ENCODE results near the gene IL17B.

Gene IL17B

DNA sequence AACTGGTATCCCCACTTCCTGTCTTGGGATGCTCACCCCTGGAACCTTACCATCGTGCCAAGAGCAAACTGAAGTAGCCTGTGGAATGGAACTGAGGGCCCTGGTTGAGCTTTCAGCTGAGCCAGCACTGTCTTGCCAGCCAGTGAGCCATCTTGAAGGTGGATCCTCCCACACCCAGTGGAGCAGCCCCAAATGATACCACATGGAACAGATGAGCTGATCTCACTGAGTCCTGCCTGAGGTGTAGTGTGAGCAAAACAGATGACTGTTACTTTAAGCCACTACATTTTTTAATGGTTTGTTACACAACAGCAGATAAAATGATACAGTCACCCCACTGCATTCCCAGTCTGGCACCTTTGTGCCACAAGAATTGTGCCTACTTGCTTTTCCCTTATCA is 23.4 kb downstream of the IL17B start:
- no peak for DNase-seq

- no peak for DNase-seq
Measured at GRCh38 chr5:149353911-149354310, 25.2 kb downstream of the IL17B start.

DNA sequence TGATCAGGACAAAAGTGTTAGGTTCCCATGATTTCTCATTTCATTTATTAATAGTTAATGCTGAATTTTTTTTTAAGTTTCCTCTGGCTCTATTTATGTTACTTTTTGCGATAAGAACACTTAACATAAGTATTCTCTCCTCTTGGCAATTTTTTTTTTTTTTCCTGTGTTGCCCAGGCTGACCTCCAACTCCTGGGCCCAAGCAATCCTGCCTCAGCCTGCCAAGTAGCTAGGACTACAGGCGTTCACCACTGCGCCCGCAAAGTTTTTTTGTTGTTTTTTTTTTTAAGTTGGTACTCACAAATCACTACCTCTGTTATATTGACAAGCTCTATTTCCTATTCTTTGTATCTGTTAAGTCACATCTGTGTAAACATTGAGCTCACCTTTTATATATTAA is 26.9 kb downstream of the IL17B start:
- DNase-seq = no peak

DNA sequence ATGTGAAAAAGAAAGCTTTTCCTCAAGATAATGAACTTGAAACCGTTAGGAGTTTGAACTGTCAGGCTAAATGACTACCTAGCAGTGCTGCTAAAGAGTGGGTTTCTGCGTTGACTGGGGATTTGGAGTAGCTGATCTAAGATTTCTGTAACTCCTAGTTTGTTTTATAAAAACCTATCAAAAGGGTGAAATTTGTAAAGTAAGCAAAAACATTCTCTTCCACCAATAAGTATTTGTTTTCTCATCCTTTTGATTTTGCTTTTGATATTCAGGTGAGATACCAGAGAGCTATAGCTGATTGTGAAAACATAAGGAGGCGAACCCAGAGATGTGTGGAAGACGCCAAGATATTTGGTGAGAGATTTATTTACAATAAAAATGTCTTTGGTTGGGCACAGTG is 29.7 kb downstream of the IL17B start:
- DNase-seq = no peak

DNA sequence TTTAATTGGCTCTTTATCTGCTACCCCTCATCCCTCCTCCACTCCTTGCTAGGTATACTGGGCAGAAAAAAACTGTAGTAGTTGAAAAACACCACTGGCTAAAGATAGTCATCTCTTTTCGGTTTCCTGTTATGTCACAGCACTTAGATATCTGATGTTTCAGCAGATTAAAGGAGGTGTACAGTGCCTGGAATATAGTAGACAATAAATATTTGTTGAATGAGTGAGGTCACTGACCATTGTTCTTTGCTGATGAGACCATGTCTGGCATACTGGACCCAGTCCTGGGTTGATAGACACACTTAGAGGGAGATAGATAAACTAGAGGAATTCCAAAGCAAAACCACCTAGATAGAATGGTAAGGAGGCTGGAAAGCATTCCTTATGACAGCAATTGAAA is 30.6 kb downstream of the IL17B start:
- no peak for DNase-seq

DNA sequence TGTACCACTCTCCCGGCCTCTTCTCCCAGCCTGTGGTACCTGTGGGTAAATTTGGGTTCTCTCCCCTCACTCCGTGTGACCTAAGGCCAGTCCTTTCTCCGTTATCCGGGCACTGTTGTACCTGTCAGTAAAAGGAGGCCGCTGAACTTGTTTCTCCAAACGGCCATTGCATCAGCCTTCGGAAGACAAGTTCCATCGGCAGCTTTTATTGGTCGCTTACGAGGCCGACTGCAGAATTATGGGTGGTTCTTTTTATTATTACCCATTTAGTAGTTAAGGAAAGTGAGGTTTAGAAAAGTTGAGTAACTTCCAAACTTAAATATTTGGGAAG is 33.2 kb downstream of the IL17B start:
- DNase-seq = no peak

DNA sequence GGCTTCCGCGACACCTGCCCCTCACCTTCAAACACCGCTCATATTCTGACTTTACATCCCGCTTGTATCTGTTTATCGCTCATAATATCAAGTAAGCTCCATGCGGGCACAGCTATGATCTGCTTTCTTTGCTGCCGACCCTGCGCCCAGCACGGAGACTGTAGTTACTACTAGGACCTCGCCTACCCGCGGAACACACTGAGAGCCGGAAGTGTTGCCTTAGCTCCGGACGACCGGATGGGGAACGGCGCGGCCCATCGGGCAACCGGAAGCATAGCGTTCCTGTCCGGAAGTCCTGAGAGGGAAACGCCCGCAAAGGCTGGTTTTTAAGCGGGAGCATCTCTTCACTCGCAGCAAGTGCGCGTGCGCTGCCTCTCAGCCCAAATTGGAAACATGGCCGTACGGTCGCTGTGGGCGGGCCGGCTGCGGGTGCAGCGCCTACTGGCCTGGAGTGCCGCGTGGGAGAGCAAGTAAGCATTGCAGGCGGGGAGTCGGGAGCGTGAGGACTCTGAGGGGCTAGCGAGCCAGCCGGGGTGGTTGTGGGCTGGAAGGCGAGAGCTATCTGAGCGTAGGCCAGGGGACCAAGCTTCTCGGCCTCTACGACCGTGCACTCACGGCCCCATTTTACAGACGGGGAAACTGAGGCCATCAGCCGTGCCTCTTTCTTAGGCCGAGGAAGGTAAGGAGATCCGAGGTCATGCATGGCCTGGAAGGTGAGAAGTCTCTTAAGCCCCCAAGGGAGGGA is 33.8 kb downstream of the IL17B start, which contains the start of gene GRPEL2:
Gene GRPEL2, plus strand, starts transcription at position 353 of the 745 bp plus-strand sequence. Its CDS starts 41 bp downstream, at position 394.
- peak; percentile 97 to 98 for DNase-seq

- no peak for DNase-seq
Measured at GRCh38 chr5:149344151-149344550, 34.9 kb downstream of the IL17B start.

GRCh38 chr5:149341876-149342275 is 37.2 kb downstream of the IL17B start:
- DNase-seq = no peak

GRCh38 chr5:149340920-149341319 is 38.2 kb downstream of the IL17B start:
- no peak for DNase-seq

DNA sequence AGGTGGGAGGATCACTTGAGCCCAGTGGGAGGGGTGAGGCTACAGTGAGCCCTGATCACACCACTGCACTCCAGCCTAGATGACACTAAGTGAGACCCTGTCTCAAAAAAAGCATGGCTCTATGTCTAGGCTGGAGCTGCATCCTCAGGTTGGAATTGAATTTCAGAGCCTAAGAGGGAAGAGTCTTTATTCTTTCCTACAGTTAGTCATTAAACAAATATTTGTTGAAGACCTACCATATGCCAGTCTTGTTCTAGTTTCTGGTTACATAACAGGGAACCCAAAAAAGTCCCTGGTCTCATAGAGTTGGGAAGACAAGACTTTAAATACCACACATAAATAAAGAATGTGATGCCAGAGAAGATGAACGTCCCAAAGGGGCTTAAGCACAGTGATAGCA is 40.7 kb downstream of the IL17B start:
- DNase-seq = no peak

DNA sequence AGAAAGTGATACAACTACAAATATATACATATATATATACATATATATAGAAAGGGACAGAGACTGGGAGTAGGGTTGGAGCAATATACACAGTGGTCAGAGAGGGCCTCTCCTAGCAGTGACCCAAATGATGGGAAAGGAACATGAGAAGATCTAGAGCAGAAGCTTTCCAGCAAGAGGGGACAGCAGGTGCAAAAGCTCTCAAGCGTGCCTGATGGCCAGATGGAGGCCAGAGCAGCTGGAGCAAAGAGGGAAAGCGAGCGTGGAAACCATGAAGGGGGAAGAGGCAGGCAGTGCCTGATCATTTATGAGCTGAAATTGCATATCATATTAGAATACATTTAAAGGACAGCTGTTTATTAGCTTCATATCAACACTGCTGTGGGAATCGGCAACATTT is 41.4 kb downstream of the IL17B start:
- DNase-seq = no peak

DNA sequence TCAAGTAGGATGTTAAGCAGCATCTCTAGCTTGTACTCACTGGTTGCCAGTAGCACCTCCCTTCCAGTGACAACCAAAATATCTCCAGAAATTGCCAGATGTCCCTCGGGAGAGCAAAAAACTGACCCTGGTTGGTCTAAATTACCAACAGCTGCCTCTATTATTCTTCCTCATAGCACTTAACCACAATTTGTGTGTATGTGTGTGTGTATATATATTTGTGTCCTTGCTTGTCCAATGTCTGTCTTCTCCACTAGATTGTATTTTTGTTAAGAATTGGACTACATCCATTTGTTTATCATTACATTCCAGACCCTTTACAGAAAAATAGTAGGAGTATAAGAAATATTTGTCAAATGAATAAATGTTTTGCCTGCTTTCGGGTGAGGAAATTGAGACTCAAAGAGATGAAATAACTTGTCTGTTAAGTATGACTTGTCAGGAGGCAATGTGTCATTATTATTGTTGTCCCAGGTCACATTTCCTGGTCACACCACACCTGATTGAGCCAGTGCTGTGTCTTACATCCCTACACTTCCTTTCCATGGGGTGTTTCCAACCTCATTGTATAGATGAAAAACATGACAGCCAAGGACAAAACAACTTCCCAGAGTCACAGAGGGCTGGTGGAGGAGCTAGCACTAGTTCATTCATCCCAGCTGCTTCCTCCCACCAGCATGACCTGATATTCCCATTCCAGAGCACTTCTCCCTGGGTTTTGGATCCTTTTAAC is 45.2 kb downstream of the IL17B start:
- DNase-seq = no peak

DNA sequence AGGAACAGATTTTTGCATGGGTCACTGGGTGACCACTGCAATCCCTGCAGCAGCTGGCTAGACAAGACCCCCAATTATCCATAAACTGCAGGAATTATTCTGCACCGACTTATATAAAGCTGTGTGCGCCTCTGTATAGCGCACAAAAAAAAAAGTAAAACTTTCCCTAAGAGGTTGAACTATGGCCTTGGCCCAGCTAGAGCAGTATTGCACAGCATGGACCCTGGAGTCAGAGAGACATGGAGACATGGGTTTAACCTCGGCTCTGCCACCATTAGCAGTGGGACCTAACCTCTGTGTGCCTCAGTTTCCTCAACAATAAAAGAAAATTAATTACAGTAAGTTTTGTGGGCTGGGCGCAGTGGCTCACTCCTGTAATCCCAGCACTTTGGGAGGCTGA is 50.9 kb downstream of the IL17B start:
- no peak for DNase-seq

DNA sequence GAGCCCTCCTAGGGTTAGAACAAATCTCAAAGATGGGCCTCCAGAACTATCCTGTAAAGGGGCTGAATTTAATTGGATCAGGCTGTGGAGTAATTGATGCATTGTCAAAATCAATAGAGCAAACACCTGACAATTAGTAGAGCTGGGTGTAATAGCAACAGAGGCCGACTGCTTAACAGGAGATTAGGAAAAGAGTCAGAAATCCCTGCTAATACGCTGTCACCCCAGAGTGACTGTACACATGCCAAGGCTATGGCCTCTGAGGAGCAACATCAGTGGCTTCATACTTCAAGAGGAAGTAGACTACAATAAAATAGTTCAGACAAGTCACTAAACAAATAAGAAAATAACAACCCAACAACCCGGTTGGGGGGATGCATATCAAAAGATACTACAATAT is 52.5 kb downstream of the IL17B start:
- no peak for DNase-seq

GRCh38 chr5:149325894-149326293 is 53.2 kb downstream of the IL17B start:
- no peak for DNase-seq

- DNase-seq = no peak
Measured at GRCh38 chr5:149325166-149325735, 53.8 kb downstream of the IL17B start.

DNA sequence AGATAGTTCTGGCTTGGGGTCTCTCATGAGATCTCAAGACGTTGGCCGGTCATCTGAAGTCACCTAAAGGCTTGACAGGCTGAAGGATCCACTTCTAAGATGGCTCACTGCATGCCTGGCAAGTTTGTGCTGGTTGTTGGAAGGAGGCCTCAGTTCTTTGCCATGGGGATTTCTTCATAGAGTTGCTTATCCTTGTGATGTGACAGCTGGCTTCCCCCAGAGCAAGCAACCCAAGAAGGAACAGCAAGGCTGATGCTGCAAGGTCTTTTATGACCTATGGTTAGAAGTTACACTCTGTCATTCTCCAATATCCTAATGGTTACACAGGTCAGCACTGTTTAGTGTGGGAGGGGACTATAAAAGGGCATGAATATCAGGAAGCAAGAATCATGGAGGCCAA is 54.5 kb downstream of the IL17B start:
- DNase-seq = no peak

Measured in Kasumi-1 (cell line).